ENCODE measurements around the gene ZMIZ1.

Gene ZMIZ1

DNA sequence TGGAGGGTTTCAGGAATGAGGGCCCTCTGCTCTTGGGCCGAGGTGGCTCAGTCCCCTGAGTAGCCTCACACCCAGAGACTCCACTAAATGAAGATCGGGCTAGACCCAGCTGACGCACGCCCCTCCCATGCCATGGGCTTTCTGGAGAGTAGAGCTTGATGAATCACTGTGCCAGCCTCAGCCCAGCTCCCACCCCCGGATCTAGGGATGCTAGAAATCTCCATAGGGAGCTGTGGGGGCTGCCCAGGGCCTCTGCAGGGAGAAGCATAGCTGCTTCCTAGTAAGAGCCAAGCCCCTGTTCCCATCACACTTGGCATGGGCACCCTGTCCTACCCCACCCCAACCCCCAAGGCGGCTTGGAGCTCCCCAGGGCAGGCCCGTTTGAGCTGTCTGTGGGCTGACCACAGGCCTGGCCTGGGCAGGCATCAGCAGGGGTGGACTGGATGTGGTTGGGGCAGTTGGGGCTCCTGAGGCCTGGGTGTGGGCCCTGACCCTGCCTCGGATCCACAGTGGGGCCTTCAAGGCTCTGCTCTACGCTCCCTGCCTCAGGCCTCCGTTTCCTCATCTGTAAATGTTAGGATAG is 121.2 kb downstream of the ZMIZ1 start:
- Mint-ChIP-seq H3K36me3 (no peaks in the 10 kb centered on the region), H3K4me3 (no peak overlapping the region), H3K9me3 (peaks cover 3% of the 10 kb centered on the region), H3K27me3 (peaks cover 36% of the 10 kb centered on the region), H3K4me1 (peaks cover 21% of the 10 kb centered on the region), H3K27ac (no peak overlapping the region)
- no peak for ATAC-seq

DNA sequence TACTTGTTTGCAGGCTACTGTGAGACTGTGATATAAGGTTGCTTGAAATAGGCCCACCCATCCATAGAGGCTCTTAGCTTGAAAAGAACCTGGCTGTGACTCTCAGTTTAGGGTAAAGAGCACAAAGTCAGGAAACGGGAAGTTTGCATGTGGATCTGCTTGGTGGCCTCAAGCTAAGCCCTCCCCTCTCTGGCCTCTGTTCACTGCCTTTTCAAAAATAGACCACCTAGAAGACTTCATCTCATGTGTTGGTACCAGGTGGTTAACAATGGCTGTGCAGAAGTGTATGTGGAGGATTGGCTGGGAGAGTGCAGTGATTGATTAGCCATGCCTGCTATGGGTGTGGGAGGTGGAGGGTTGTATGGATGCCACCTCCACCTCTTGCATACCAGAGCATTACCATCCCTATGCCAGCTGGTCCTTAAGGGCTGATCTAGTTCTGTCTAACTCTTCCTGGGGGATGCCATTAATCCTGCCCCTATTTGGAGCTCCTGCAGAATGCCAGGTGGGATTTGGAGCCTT is 122.0 kb downstream of the ZMIZ1 start:
- no peak overlapping the region for H3K27ac Mint-ChIP-seq
- peaks cover 3% of the 10 kb centered on the region for H3K9me3 Mint-ChIP-seq
- peaks cover 29% of the 10 kb centered on the region for H3K4me1 Mint-ChIP-seq
- peaks cover 28% of the 10 kb centered on the region for H3K27me3 Mint-ChIP-seq
- H3K36me3 Mint-ChIP-seq, result no peaks in the 10 kb centered on the region
- H3K4me3 Mint-ChIP-seq, result no peak overlapping the region
- no peak for ATAC-seq

GRCh38 chr10:79191951-79192676 is 123.3 kb downstream of the ZMIZ1 start:
- no peak overlapping the region for H3K4me3 Mint-ChIP-seq
- H3K27me3 Mint-ChIP-seq, result peaks cover 18% of the 10 kb centered on the region
- H3K4me1 Mint-ChIP-seq, result peaks cover 29% of the 10 kb centered on the region
- peaks cover 3% of the 10 kb centered on the region for H3K9me3 Mint-ChIP-seq
- ATAC-seq, result no peak
- no peak overlapping the region for H3K27ac Mint-ChIP-seq
- H3K36me3 Mint-ChIP-seq, result no peaks in the 10 kb centered on the region

- H3K4me1 Mint-ChIP-seq, result peaks cover 29% of the 10 kb centered on the region
- ATAC-seq, result no peak
- H3K27me3 Mint-ChIP-seq, result peaks cover 15% of the 10 kb centered on the region
- H3K4me3 Mint-ChIP-seq, result no peak overlapping the region
- no peaks in the 10 kb centered on the region for H3K36me3 Mint-ChIP-seq
- no peak overlapping the region for H3K27ac Mint-ChIP-seq
- peaks cover 3% of the 10 kb centered on the region for H3K9me3 Mint-ChIP-seq
Measured at GRCh38 chr10:79192677-79193003, 123.9 kb downstream of the ZMIZ1 start.

- no peak overlapping the region for H3K27ac Mint-ChIP-seq
- H3K4me3 Mint-ChIP-seq, result no peak overlapping the region
- peaks cover 29% of the 10 kb centered on the region for H3K4me1 Mint-ChIP-seq
- peaks cover 15% of the 10 kb centered on the region for H3K27me3 Mint-ChIP-seq
- H3K36me3 Mint-ChIP-seq, result no peaks in the 10 kb centered on the region
- H3K9me3 Mint-ChIP-seq, result peaks cover 3% of the 10 kb centered on the region
- ATAC-seq, result peak; percentile 83
Measured at GRCh38 chr10:79193694-79194382, 125.1 kb downstream of the ZMIZ1 start.

DNA sequence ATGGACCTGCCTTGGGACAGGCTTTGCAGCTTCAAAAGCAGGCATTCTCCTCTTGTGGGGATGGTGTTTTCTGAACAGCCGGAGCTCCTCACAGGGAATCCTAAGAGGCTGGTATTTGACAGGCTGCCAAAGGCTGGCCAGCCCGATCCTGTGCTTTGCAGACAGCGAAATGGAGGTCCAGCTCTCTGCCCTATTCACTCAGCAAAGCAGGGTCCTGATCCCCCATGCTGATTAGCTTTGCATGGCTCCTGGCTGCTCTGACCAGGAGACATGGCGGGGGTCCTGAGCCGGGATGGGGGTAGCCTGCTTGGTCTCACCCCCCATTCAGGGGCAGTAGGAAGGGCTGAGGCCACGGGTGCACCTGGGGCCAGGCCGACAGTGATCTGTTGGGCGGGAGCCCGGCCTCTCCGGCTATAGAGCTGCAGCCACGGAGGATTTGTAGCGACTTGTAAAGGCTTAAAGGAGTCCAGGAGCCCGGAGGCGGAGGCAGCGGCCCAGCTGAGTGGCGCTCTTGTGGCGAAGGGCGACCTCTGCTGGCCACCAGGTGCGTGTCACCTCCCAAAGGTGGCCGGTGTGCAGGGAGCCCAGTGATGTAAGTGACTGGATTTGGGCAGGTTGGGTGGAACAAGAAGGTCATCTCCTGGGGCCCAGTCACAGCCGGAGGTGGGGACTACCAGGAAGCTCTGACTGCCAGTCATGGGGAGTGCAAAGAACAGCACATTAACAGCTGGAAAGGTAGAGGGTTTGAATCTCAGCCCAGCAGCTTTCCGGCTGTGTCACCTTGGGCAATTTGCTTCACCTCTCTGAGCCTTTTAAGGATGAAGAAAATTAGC is 126.5 kb downstream of the ZMIZ1 start:
- peak; percentile 85 for ATAC-seq
- H3K9me3 Mint-ChIP-seq, result peaks cover 3% of the 10 kb centered on the region
- H3K36me3 Mint-ChIP-seq, result no peaks in the 10 kb centered on the region

DNA sequence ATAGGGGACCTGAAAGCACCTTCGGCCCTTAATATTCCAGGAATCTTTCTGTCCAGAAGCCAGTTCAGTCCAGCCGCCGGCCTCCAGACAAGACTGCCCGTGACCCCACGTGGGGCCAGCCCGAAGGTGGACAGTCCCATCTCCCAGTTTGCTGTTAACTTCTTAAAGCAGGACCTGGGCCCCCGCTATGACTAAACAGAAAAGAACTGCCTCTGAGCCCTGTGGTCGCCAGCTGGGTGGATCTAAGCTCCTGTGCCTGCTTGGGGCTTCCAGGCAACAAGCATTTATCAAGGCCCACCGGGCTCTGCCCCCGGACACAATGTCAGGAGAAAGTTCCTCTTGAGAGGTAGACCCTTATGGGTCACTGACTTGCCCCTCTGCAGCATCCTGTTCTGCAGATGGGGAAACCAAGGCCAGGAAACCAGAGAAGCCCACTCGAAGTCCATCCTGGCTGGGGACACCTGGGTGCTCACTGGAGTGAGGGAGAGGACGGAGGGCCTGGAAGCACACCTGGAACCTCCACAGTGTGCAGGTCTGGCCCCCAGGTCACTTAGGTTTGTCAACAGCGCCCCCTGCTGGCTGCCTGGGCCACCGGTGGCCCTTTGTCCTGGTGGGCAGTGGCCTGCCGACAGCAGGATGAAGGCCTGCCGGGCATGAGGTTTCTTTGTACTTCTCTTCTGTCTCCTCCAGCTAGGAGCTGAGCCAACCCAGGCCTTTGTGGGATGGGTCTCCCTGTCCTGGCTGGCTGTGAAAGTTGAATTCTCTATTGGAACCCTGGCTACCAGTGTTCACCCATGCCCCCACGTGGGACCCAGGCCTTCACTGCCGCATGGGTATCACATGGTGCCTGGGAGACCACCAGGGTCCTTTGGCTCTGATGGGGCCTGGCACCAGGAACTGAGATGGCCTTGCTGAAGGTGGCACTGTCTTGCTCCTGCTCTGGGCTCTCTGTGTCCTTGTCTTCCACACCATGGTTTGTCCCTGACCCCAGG is 128.0 kb downstream of the ZMIZ1 start:
- Mint-ChIP-seq H3K27ac (no peak overlapping the region), H3K4me1 (peaks cover 29% of the 10 kb centered on the region), H3K4me3 (no peak overlapping the region), H3K27me3 (peaks cover 15% of the 10 kb centered on the region), H3K9me3 (no peaks in the 10 kb centered on the region), H3K36me3 (no peaks in the 10 kb centered on the region)
- ATAC-seq, result peak; percentile 56

More for the DNA sequence above, 126.5 kb downstream of the ZMIZ1 start:
- Mint-ChIP-seq H3K4me3 (no peak overlapping the region), H3K27me3 (peaks cover 15% of the 10 kb centered on the region), H3K4me1 (peaks cover 29% of the 10 kb centered on the region), H3K27ac (no peak overlapping the region)

- ATAC-seq, result no peak
- Mint-ChIP-seq H3K27ac (no peak overlapping the region), H3K4me3 (no peak overlapping the region), H3K9me3 (no peaks in the 10 kb centered on the region), H3K4me1 (peaks cover 29% of the 10 kb centered on the region), H3K27me3 (peaks cover 14% of the 10 kb centered on the region), H3K36me3 (no peaks in the 10 kb centered on the region)
Measured at GRCh38 chr10:79197558-79197957, 128.8 kb downstream of the ZMIZ1 start.

- no peak overlapping the region for H3K4me3 Mint-ChIP-seq
- H3K4me1 Mint-ChIP-seq, result peaks cover 5% of the 10 kb centered on the region
- H3K36me3 Mint-ChIP-seq, result no peaks in the 10 kb centered on the region
- H3K27ac Mint-ChIP-seq, result no peak overlapping the region
- ATAC-seq, result no peak
- no peaks in the 10 kb centered on the region for H3K9me3 Mint-ChIP-seq
- no peaks in the 10 kb centered on the region for H3K27me3 Mint-ChIP-seq
Measured at GRCh38 chr10:79200346-79200745, 131.6 kb downstream of the ZMIZ1 start.

- Mint-ChIP-seq H3K9me3 (no peaks in the 10 kb centered on the region), H3K4me3 (no peak overlapping the region), H3K4me1 (no peaks in the 10 kb centered on the region), H3K27me3 (no peaks in the 10 kb centered on the region), H3K36me3 (no peaks in the 10 kb centered on the region), H3K27ac (no peak overlapping the region)
- no peak for ATAC-seq
Measured at GRCh38 chr10:79201706-79202105, 132.9 kb downstream of the ZMIZ1 start.

DNA sequence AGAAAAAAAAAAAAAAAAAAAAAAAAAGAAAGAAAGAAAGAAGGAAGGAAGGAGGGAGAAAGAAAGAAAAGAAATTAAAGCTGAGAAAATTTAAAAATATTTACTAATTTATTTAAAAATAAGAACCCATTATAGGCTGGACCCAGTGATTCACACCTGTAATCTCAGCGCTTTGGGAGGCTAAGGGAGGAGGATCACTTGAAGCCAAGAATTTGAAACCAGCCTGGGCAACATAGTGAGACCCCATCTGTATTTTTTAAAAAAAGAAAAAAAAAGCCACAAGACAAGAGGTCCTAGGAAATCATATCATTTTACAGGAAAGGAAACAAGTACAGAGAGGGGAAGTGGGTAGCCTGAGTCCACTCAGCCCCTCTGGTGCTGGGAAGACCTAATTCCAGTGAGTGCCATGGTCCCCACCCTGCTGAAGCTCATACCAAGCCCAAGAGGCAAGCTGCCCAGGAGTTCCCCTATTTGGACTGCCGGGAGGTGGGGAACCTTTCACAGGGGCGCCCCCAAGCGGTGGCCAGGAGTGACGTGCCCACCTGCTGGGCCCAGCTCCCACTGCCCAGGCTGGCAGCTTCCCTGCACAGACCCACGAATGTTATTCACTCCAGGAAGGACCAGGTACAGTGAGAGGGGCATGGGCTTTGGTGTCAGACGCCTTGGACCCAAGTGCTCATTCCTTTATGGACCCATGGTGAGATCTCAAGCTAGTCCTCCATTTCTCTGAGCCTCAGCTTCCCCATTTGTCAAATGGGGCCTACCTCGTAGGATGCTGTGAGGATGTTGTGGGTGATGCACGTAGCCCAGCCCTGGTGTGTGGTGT is 133.6 kb downstream of the ZMIZ1 start:
- H3K27ac Mint-ChIP-seq, result no peak overlapping the region
- H3K9me3 Mint-ChIP-seq, result no peaks in the 10 kb centered on the region
- H3K27me3 Mint-ChIP-seq, result no peaks in the 10 kb centered on the region
- peak; percentile 68 for ATAC-seq
- H3K4me3 Mint-ChIP-seq, result no peak overlapping the region
- no peaks in the 10 kb centered on the region for H3K36me3 Mint-ChIP-seq
- no peaks in the 10 kb centered on the region for H3K4me1 Mint-ChIP-seq

- ATAC-seq, result no peak
- Mint-ChIP-seq H3K4me1 (peaks cover under 1% of the 10 kb centered on the region), H3K9me3 (no peaks in the 10 kb centered on the region), H3K4me3 (no peak overlapping the region), H3K27ac (no peak overlapping the region), H3K27me3 (no peaks in the 10 kb centered on the region), H3K36me3 (no peaks in the 10 kb centered on the region)
Measured at GRCh38 chr10:79203014-79203644, 134.4 kb downstream of the ZMIZ1 start.

GRCh38 chr10:79203833-79204232 is 135.1 kb downstream of the ZMIZ1 start:
- Mint-ChIP-seq H3K4me3 (no peak overlapping the region), H3K27ac (no peak overlapping the region), H3K36me3 (peaks cover 2% of the 10 kb centered on the region), H3K9me3 (no peaks in the 10 kb centered on the region), H3K27me3 (no peaks in the 10 kb centered on the region), H3K4me1 (peaks cover 7% of the 10 kb centered on the region)
- no peak for ATAC-seq

Measured in stimulated activated memory B cell treated with anti-CD40 and anti-IgM and Interleukin-4, amounts not matched to agents 10 μg/mL and 1 μg/mL and 100 μg/mL, for 72 hours (primary cell).